NCI-H345 treated with DMSO at 0.1 percent for 48 hours (cell line): ENCODE results near the gene DCXR.
A peak's percentile ranks its signal among the peaks of the same experiment; 100 is the strongest.

Experiments used
- DNase-seq: peaks from one replicate; lab custom pipeline; 2025; ENCODE audit not compliant: unreplicated experiment; lab: John Stamatoyannopoulos, UW

Gene DCXR

GRCh38 chr17:82022981-82023446 is 14.5 kb downstream of the DCXR start, which contains the start of gene LRRC45:
LRRC45 (plus strand) TSS chr17:82023305; CDS start chr17:82023644, 339 bp downstream.
- DNase-seq, result peak; percentile 99

- no peak for DNase-seq
Measured at GRCh38 chr17:82022310-82022980, 15.1 kb downstream of the DCXR start, which contains the start of gene CENPX. CENPX (minus strand) TSS chr17:82022878; CDS start chr17:82022861, 17 bp downstream.

GRCh38 chr17:82021900-82022309 is 15.6 kb downstream of the DCXR start:
- DNase-seq, result no peak

- no peak for DNase-seq
Measured at GRCh38 chr17:82021107-82021899, 16.2 kb downstream of the DCXR start.

- no peak for DNase-seq
Measured at GRCh38 chr17:82020572-82021106, 16.9 kb downstream of the DCXR start.

GRCh38 chr17:82019690-82020571 is 17.6 kb downstream of the DCXR start:
- DNase-seq, result peak; percentile 20

GRCh38 chr17:82018989-82019689 is 18.4 kb downstream of the DCXR start:
- DNase-seq, result no peak

GRCh38 chr17:82018152-82018988 is 19.1 kb downstream of the DCXR start:
- DNase-seq, result peak; percentile 56

GRCh38 chr17:82017612-82018151 is 19.8 kb downstream of the DCXR start:
- no peak for DNase-seq

GRCh38 chr17:82016875-82017459 is 20.5 kb downstream of the DCXR start:
- no peak for DNase-seq

- DNase-seq, result no peak
Measured at GRCh38 chr17:82016061-82016874, 21.2 kb downstream of the DCXR start.

- DNase-seq, result no peak
Measured at GRCh38 chr17:82015311-82015971, 22.1 kb downstream of the DCXR start.

GRCh38 chr17:82014971-82015310 is 22.6 kb downstream of the DCXR start:
- no peak for DNase-seq

GRCh38 chr17:82014432-82014831 is 23.1 kb downstream of the DCXR start:
- DNase-seq, result no peak

GRCh38 chr17:82013772-82014321 is 23.6 kb downstream of the DCXR start:
- no peak for DNase-seq

- no peak for DNase-seq
Measured at GRCh38 chr17:82013341-82013740, 24.2 kb downstream of the DCXR start.

GRCh38 chr17:82012640-82013295 is 24.7 kb downstream of the DCXR start:
- DNase-seq, result no peak
